Neural progenitor cell (in vitro differentiated cells): ENCODE measurements around the gene SLC4A5.

Source experiments
- EZH2 ChIP-seq: fragments of 200-600 bp; sonication (generic); IDR thresholded peaks from 2 replicates; pipeline ENCODE4 v1.6.1; 2017; ENCODE audit warnings: antibody characterized with exemption, mild to moderate bottlenecking, moderate library complexity
- EZH2phosphoT487 ChIP-seq: fragments of 200-600 bp; sonication (generic); IDR thresholded peaks from 2 replicates; pipeline ENCODE4 v1.6.1; 2017; ENCODE audit warnings: antibody characterized with exemption
- TF ChIP-seq, protein P1 (sequence below): fragments of 200-600 bp; sonication (generic); IDR thresholded peaks from 2 replicates; pipeline ENCODE4 v1.5.1; 2017; ENCODE audit warnings: antibody characterized with exemption, mild to moderate bottlenecking

DNA sequence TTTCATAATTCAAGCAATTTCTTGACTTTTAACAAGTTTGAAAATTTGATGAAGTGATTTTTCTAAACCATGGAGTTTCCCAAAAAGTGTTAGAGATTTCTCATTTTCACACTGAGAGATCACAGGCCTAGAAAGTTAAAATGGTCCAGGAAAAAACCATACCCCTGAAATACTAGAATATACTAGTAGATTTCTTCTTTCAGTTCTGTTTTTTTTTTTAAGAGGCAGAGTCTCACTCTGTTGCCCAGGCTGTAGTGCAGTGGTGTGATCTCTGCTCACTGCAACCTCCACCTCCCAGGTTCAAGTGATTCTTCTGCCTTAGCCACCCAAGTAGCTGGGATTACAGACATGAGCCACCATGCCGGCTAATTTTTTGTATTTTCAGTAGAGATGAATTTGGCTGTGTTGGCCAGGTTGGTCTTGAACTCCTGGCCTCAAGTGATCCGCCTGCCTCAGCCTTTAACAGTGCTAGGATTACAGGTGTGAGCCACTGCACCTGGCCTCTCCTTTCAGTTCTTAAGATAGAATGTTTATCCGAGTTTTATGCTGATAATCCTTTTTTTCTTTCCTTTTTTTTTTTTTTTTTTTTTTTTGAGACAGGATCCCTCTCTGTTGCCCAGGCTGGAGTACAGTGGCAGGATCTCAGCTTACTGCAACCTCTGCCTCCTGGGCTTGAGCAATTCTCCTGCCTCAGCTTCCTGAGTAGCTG lies 130.4 kb downstream of the SLC4A5 start:
- TF ChIP-seq, protein P1, sequence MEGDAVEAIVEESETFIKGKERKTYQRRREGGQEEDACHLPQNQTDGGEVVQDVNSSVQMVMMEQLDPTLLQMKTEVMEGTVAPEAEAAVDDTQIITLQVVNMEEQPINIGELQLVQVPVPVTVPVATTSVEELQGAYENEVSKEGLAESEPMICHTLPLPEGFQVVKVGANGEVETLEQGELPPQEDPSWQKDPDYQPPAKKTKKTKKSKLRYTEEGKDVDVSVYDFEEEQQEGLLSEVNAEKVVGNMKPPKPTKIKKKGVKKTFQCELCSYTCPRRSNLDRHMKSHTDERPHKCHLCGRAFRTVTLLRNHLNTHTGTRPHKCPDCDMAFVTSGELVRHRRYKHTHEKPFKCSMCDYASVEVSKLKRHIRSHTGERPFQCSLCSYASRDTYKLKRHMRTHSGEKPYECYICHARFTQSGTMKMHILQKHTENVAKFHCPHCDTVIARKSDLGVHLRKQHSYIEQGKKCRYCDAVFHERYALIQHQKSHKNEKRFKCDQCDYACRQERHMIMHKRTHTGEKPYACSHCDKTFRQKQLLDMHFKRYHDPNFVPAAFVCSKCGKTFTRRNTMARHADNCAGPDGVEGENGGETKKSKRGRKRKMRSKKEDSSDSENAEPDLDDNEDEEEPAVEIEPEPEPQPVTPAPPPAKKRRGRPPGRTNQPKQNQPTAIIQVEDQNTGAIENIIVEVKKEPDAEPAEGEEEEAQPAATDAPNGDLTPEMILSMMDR, result no peak
- no peak for TF ChIP-seq EZH2
- no peak for TF ChIP-seq EZH2phosphoT487
